HG02571 (cell line): ENCODE measurements around the gene TAF11L2.
"Not testable (repeated sequence)": the region's sequence is repeated elsewhere in the genome, so short reads cannot be mapped to it uniquely, and the experiment has no call there.

Experiments used
- ATAC-seq: cut with Tn5 transposase; IDR thresholded peaks from one replicate; pipeline ENCODE4 v1.9.1; 2021; ENCODE audit warnings: mild to moderate bottlenecking, moderate library complexity; ENCODE audit not compliant: unreplicated experiment

The TAF11L2 gene

DNA sequence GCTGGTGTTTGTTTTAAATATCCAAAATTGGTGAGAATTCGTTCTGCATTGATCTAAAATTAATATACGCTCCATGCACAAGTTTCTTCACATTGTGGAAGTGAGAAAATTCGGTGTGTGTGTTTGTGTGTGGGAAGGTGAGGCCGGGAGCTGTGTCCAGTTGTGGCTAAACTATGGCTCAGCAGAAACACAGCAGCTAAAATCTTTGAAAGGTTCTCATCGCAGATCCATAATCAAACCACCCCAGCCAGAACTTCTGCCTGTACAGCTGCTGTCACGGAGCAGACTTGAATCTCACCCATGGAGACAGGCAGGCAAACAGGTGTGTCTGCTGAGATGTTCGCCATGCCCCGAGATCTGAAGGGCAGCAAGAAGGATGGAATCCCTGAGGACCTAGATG is at the start of gene TAF11L2:
Gene TAF11L2 (plus strand): TSS at position 301 of the 400 bp plus-strand sequence.
- not testable (repeated sequence) for ATAC-seq

DNA sequence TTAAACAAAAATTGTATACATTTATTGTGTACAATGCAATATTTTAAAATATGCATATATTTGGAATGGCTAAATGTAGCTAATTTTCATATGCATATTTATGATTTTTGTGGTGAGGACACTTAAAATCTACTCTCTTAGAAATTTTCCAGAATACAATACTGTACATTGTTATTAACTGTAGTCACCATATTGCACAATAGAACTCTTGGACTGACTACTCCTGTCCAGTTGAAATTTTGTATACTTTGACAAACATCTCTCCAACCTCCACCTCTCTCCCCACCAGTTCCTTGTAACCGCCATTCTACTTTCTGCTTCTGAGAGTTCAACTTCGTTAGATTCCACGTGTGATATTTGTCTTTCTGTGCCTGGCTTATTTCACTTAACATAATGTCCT is 49.2 kb upstream of the TAF11L2 start:
- no peak for ATAC-seq

DNA sequence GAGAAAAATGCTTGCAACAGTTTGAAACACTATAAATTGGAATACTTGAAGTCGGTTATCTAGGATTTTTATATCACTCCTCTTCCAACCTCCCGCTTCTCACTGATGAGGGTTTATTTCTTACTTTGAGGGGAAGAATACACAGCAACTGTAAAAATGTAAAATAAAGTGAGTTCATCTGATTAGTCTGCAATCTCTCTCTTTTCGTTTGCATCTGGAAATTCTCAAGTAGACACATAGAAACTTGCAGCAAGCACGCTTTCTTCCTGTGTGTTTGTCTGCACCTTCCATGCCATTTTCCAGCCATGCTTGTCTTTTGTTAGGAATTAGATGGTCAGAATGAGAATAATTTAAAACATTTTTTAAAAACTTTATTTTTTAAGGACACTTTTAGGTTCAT is 45.1 kb upstream of the TAF11L2 start:
- ATAC-seq = no peak

DNA sequence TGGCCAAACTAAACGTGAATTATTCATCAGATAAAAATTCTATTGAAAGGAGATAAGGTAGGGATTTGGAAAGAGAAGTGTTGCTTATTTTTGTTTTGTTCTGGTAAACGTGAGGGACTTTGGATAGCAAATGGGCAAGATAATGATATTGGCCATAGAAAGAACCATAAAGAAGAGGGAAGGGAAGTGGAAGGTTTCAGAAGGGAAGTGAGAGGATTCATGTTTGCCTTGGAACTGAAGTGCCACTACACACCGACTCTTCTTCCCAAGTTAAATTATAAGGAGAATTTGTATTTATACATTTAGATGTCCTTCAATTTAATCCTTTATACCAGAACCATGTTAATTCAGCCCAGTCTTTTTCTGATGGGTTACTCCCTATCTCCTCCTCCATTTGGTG is 42.1 kb upstream of the TAF11L2 start:
- ATAC-seq = no peak

DNA sequence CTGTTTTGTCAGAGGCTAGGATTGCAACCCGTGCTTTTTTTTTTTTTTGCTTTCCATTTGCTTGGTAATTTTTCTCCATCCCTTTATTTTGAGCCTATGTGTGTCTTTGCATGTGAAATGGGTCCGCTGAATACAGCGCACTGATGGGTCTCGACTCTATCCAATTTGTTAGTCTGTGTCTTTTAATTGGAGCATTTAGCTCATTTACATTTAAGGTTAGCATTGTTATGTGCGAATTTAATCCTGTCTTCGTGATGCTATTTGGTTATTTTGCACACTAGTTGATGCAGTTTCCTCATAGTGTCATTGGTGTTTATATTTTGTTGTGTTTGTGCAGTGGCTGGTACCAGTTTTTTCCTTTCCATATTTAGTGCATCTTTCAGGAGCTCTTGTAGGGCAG is 36.2 kb upstream of the TAF11L2 start:
- ATAC-seq = no peak

DNA sequence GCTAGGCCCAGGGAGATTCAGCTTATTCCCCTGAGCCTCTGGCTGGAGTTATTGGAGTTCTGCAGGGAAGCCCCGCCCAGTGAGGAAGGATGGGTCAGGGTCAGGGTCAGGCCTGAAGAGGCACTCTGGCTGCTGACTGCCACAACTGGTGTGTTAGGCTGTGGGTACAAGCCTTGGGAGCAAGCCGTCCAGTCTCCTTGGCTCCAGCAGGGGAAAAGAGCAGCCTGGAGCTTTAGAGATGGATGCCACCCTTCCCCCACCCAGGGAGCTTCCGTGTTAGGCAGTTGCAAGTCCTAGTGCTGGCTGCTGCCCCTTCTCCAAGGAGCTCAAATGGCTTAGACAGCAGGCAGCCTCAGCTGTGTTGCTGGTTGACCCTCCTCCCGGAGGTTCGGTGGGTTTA is 34.4 kb upstream of the TAF11L2 start:
- no peak for ATAC-seq

DNA sequence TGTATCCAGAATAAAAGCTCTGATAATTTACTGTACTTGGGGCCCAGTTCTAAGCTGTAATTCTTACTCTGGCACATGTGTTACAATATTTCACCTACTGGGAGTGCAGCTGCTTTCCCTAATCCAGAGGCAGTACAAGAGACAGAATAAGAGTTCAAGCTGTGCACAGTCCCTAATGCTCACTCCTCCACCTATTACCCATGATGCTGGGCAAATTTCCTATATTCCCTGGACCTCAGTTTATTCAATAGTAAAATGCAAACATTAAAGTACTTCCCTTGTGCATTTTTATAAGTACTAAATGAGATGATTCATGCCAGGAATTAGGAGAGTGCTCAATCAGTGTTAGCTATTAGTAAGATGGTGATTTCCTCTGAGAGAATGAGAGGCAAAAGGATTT is 28.0 kb upstream of the TAF11L2 start:
- ATAC-seq = no peak

DNA sequence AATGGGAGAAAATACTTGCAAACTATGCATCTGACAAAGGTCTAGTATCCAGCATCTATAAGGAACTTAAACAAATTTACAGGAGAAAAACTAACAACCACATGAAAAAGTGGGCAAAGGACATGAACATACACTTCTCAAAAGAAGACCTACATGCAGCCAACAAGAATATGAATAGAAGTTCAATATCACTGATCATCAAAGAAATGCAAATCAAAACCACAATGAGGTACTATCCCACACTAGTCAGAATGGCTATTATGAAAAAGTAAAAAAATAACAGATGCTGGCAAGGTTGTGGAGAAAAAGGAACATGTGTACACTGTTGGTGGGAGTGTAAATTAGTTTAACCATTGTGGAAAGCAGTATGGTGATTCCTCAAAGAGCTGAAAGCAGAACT is 23.0 kb upstream of the TAF11L2 start:
- not testable (repeated sequence) for ATAC-seq

DNA sequence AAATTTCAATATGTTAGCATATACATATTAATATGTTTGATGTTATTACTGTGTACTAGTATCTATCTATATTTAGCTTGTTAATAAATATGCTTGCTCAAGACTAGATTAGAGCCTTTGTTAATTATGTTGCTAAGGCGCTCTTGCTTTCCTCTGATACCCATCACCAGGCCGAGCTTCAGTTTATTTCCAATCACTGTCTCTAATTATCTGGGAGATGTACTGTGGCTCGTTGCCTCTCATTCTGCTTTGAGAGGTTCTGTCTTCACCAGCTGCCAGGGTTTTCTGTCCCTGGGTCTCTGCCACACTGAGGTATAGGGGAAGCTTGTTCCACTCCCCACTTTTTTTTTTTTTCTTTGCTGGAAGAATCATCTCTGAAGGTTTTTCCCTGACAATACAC is 21.0 kb upstream of the TAF11L2 start:
- no peak for ATAC-seq

DNA sequence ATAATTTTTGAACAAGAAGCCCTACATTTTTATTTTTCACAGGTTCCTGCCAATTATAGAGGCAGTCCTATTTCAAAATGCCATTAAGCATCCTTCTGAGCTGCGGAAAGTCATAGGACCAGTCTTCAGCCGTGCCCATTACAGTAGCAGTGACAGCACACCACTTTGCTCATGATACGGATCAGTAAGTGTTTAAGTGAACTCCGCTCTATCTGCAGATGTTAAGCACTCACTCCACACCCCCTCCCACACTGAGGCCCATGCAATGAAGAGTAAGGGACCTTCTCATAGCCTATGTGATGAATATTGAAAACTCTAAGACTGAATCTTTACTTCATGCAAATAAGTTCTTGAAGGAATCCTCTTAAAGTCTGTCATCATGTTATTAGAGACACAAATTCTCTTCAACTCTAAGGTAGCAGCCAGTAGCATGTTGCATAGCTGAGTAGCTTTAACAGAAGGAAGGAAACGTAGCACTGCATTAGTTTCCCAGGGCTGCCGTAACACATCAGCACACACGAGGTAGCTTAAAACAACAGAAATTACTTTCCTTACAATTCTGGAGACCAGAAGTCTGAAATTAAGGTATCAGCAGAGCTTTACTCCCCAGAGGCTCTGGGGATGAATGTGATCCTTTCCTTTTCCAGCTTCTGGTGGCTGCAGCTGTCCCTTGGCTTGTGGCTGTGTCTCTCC is 20.3 kb upstream of the TAF11L2 start:
- ATAC-seq = no peak

DNA sequence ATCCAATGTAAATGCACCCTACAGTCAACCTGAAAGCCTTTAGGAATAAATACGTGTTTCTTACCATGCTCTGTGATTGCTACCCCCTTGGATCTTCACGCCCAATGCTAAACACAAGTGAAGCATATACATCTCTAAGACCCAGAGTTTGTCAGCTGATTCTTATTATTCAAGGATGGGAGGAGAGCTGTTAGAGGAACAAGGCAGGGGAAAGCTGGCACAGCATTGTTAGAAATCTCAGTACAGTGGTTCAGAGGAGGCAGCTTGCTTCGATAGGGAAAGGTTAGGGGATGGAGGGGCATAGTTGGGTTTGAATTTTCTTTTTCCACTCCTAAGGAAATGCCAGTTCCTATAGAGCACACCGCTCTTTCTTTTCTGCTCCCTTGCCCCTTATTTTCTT is 16.7 kb upstream of the TAF11L2 start:
- ATAC-seq = no peak

DNA sequence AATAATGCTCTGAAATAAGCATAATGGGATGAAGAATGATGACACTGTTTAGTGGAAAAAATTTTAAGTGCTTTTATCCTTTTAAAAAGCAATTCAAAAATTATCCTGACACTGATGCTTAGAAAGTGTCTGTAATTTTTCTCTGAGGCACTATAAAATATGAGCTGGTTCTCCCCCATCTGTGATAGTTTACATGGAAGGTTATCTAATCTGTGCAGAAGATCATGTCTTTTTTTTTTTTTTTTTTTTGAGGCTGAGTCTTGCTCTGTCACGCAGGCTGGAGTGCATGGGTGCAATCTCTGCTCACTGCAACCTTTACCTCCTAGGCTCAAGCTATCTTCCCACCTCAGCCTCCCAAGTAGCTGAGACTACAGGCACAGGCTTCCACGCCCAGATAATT is 15.2 kb upstream of the TAF11L2 start:
- no peak for ATAC-seq

DNA sequence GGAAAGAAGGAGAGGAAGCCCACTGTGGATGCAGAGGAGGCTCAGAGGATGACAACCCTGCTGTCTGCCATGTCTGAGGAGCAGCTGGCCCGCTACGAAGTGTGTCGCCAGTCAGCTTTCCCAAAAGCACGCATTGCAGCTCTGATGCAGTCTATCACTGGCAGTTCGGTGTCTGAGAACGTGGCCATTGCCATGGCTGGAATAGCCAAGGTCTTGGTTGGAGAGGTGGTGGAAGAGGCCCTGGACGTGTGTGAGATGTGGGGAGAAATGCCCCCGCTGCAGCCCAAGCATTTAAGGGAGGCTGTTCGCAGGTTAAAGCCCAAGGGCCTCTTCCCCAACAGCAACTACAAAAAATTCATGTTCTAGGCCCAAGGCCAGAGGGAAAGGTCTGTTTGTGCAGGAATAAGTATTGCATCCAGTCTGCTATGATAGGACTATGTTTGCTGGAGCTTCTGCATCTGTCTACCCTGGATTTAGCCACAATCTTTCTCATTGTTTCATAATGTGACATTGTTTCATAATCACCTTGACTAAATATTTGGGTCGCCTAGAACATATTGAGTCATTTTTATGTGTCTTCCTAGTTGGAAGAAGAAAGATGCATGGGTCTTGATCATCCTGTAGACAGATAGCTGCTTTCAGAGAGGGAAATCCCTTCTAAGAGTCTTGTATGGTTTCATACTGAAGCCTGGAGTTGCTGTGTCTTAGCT is 11.4 kb upstream of the TAF11L2 start:
- ATAC-seq = not testable (repeated sequence)

DNA sequence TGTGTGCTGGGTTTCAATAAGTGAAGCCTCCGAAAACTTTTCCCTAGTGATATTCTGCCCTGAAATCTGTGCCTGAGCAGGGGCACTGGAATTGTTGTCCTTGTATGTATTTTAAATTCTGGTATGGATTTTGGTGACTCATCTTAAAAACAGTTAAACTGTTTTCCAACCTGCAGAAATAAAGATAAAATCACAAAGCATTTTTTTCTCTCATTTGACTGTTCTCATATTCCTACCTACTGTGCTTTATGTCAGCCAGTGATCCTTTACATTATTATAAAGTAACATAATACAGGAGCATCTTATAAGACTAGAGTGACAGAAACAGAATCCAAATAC is 10.9 kb upstream of the TAF11L2 start:
- no peak for ATAC-seq

DNA sequence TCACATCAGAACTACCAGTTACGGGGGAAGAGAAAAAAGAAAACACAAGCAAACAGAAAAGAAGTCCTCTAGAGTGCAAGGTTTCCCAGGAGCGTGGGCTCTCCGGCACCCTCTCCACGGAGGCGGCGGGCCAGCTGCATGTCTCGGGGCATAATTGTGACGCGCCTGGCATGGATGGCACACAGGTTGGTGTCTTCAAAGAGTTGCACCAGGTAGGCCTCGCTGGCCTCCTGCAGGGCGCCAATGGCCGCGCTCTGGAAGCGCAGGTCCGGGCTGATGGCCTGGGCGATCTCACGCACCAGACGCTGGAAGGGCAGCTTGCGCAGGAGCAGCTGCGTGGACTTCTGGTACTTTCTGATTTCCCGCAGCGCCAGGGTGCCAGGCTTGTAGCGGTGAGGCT is 6.8 kb upstream of the TAF11L2 start:
- not testable (repeated sequence) for ATAC-seq

DNA sequence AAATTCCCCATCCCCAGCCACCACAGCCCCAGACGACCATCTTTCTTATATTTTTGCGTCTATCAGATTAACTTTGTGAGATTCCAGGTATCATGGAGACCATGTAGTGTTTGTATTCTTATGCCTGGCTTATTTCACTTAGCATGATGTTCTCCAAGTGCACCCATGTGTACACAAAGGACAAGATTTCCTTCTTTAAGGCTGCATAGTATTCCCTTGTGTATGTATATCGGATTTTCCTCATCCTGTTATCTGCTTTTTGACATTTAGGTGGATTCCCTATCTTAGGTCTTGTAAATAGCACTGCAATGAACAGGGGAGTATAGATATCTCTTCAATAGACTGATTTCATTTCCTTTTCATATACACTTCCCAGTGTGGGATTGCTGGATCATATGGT is 5.3 kb upstream of the TAF11L2 start:
- no peak for ATAC-seq

DNA sequence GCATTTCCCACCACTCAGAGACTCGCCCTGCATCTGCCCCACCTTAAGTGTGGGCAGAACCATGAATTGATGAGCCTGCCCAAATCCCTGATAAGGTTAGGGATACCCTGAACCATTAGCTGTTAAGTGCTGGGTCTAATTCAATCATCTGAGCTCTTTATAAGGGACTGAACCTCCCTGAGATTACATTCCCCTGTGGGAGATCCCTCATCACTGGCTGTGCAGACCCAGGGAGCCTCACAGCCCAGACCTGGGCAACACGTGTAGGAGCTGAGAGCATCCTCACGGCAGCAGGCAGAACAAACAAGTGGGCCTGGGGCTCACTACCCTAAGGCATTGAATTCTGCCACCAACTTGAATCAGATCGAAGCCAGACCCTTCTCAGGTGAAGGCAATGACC is 585 bp upstream of the TAF11L2 start:
- no peak for ATAC-seq

DNA sequence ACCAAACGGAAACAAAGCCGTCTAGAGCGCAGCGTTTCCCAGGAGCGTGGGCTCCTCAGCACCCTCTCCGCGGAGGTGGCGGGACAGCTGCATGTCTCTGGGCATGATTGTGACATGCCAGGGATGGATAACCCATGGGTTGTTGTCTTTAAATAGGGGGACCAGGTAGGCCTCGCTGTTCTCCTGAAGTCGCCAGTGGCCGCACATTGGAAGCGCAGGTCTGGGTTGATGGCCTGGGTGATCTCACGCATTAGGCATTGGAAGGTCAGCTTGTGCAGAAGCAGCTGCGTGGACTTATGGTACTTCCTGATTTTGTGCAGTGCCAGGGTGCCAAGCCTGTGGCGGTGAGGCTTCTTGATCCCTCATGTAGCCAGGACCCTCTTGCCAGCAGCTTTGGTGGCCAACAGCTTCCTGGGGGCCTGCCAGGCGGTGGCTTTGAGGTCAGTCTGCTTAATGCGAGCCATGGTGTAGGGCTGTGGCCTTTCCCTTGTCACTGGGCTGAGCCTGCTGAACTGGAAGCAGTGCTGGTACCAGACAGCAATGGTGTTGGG is 13.8 kb downstream of the TAF11L2 start:
- no peak for ATAC-seq

DNA sequence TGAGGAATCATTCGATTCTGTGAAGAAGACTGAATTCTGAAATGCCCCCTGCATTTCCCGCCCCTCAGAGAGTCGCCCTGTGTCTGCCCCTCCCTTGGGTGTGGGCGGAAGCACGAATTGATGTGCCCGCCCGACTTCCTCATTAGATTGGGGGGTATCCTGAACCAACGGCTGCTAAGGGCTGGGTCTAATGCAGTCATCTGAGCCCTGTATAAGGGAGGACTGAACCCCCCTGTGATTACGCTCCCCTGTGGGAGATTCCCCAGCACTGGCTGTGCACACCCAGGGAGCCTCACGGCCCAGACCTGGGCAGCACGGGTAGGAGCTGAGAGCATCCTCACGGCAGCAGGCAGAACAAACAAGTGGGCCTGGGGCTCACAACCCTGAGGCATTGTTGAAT is 19.5 kb downstream of the TAF11L2 start:
- ATAC-seq = not testable (repeated sequence)

DNA sequence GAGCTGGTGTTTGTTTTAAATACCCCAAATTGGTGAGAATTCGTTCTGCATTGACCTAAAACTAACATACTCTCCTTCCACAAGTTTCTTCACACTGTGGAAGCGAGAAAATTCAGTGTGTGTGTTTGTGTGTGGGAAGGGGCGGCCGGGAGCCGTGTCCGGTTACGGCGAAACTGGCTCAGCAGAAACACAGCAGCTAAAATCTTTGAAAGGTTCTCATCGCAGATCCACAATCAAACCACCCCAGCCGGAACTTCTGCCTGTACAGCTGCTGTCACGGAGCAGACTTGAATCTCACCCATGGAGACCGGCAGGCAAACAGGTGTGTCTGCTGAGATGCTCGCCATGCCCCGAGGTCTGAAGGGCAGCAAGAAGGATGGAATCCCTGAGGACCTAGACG is 20.0 kb downstream of the TAF11L2 start, which contains the start of gene TAF11L3:
Gene TAF11L3 (plus strand): TSS at position 301 of the 400 bp plus-strand sequence.
- ATAC-seq = not testable (repeated sequence)

DNA sequence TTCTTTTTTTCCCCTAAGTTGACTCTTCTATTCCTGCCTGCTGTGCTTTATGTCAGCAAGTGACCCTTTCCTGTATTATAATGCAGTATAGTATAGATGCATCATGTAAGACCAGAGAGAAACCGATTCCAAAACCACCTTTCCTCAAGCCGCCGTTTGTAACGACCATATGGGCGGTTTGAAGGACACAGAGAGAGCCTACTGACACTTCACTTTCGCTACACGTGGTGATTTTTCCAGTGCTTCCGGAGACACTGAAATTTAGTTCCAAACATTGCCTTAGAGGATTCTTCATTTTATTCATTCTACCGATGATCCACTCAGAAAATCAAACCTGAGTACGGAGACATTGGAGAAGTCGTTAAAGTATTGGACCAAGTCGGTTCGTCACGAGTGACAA is 21.5 kb downstream of the TAF11L2 start:
- ATAC-seq = not testable (repeated sequence)

DNA sequence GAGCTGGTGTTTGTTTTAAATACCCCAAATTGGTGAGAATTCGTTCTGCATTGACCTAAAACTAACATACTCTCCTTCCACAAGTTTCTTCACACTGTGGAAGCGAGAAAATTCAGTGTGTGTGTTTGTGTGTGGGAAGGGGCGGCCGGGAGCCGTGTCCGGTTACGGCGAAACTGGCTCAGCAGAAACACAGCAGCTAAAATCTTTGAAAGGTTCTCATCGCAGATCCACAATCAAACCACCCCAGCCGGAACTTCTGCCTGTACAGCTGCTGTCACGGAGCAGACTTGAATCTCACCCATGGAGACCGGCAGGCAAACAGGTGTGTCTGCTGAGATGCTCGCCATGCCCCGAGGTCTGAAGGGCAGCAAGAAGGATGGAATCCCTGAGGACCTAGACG is 23.5 kb downstream of the TAF11L2 start, which contains the start of gene TAF11L4:
Gene TAF11L4 (plus strand): TSS at position 301 of the 400 bp plus-strand sequence.
- ATAC-seq = not testable (repeated sequence)
